RWPE2 (cell line): ENCODE results near the gene NTN1.

Experiments used
- ATAC-seq: fragments of 200-7000 bp; cut with Tn5 transposase; 3 replicates; pipeline ENCODE4 v1.9.1; 2021; ENCODE audit warnings: low read depth
- DNase-seq: peaks from one replicate; pipeline ENCODE4 v3.0.0-alpha.2; 2020; ENCODE audit warnings: low spot score
- H3K27ac ChIP-seq: fragments of 450-650 bp; 2 replicates; pipeline ENCODE4 v1.5.1; 2017; ENCODE audit warnings: mild to moderate bottlenecking; ENCODE audit not compliant: poor library complexity, severe bottlenecking
- H3K27me3 ChIP-seq: fragments of 250-450 bp; sonication (Bioruptor Pico); 2 replicates; pipeline ENCODE4 v1.5.1; 2021; ENCODE audit warnings: mild to moderate bottlenecking, moderate library complexity; ENCODE audit not compliant: insufficient read depth, poor library complexity, severe bottlenecking
- H3K36me3 ChIP-seq: fragments of 250-450 bp; sonication (Bioruptor Pico); 2 replicates; pipeline ENCODE4 v1.5.1; 2020; ENCODE audit warnings: low read depth, mild to moderate bottlenecking, moderate library complexity
- H3K4me1 ChIP-seq: fragments of 250-450 bp; sonication (Bioruptor Pico); 2 replicates; pipeline ENCODE4 v1.5.1; 2021; ENCODE audit warnings: mild to moderate bottlenecking, moderate library complexity; ENCODE audit not compliant: insufficient read depth, poor library complexity, severe bottlenecking
- H3K4me3 ChIP-seq: fragments of 250-450 bp; sonication (Bioruptor Pico); 2 replicates; pipeline ENCODE4 v1.5.1; 2021; ENCODE audit warnings: mild to moderate bottlenecking, moderate library complexity; ENCODE audit not compliant: severe bottlenecking
- H3K9me3 ChIP-seq: fragments of 250-450 bp; sonication (Bioruptor Pico); 2 replicates; pipeline ENCODE4 v1.5.1; 2021; ENCODE audit warnings: mild to moderate bottlenecking, moderate library complexity; ENCODE audit not compliant: severe bottlenecking
- CTCF ChIP-seq: fragments of 450-650 bp; IDR thresholded peaks from one replicate; pipeline ENCODE4 v1.5.1; 2017; ENCODE audit warnings: mild to moderate bottlenecking, moderate library complexity; ENCODE audit not compliant: poor library complexity, severe bottlenecking

The NTN1 gene

GRCh38 chr17:9233271-9233599, 211.9 kb downstream of the NTN1 start:
- Histone ChIP-seq H3K9me3 (no peaks in the 10 kb centered on the region), H3K4me3 (no peak overlapping the region), H3K36me3 (no peaks in the 10 kb centered on the region), H3K27me3 (no peaks in the 10 kb centered on the region), H3K4me1 (no peaks in the 10 kb centered on the region), H3K27ac (no peak overlapping the region)
- DNase-seq (no peak), ATAC-seq (no peak)
- TF ChIP-seq CTCF, result no peak

DNA sequence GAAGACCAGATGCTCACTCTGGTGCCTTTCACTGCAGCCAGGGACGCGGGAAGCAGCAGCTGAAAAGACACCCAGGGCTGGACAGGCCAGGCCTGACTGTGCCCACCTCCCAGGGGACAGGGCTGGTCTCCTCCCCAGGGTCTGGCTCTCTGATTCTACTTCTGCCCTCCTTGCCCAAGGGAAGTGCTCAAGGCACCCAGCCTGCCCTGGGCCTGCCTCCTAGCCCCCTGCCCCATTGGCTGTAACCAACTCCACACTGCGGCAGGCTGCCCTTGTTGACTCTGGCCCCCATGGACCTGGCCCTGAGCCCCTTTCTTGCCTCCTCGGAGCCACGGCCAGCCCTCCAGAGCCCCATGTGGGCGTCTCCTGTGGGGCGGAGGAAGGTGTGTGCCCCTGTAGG, 212.5 kb downstream of the NTN1 start:
- ATAC-seq (no peak), DNase-seq (no peak)
- no peaks in the 10 kb centered on the region for H3K36me3 ChIP-seq
- no peaks in the 10 kb centered on the region for H3K9me3 ChIP-seq
- H3K27me3 ChIP-seq, result no peaks in the 10 kb centered on the region
- H3K27ac ChIP-seq, result no peak overlapping the region
- H3K4me1 ChIP-seq, result no peaks in the 10 kb centered on the region
- no peak overlapping the region for H3K4me3 ChIP-seq
- TF ChIP-seq CTCF, result no peak

- Histone ChIP-seq H3K9me3 (no peaks in the 10 kb centered on the region), H3K27ac (no peak overlapping the region), H3K4me3 (no peak overlapping the region), H3K27me3 (no peaks in the 10 kb centered on the region), H3K4me1 (no peaks in the 10 kb centered on the region), H3K36me3 (no peaks in the 10 kb centered on the region)
- ATAC-seq, result no peak
- TF ChIP-seq CTCF, result no peak
- no peak for DNase-seq
Measured at GRCh38 chr17:9234389-9234945, 213.2 kb downstream of the NTN1 start.

GRCh38 chr17:9235346-9235745, 214.0 kb downstream of the NTN1 start:
- Histone ChIP-seq H3K27ac (no peak overlapping the region), H3K4me1 (no peaks in the 10 kb centered on the region), H3K4me3 (no peak overlapping the region), H3K27me3 (no peaks in the 10 kb centered on the region), H3K9me3 (no peaks in the 10 kb centered on the region), H3K36me3 (no peaks in the 10 kb centered on the region)
- no peak for DNase-seq
- no peak for TF ChIP-seq CTCF
- ATAC-seq, result no peak

GRCh38 chr17:9236286-9237052, 215.2 kb downstream of the NTN1 start:
- no peak for ATAC-seq
- no peaks in the 10 kb centered on the region for H3K4me1 ChIP-seq
- DNase-seq, result no peak
- no peaks in the 10 kb centered on the region for H3K9me3 ChIP-seq
- no peaks in the 10 kb centered on the region for H3K27me3 ChIP-seq
- no peak overlapping the region for H3K27ac ChIP-seq
- no peak for TF ChIP-seq CTCF
- no peak overlapping the region for H3K4me3 ChIP-seq
- H3K36me3 ChIP-seq, result no peaks in the 10 kb centered on the region
